Muscle of arm (tissue), 12 donors: ENCODE results near the gene PHOSPHO1. TPM values are rescaled to one million over a fixed set of nuclear protein-coding genes. Genes with fewer than 3 reads are reported as not detected.

Experiments used
- DNase-seq: peaks from one replicate; pipeline ENCODE4 v3.0.0-alpha.2; 2013
- polyA plus RNA-seq, 12 donors: library from polyadenylated mRNA; unstranded; fragments of 120-200 nt; gene quantifications; one replicate each; pipeline ENCODE4 v1.2.1, GENCODE V29; 2013; ENCODE audit not compliant: insufficient read length in 12 of 12

The PHOSPHO1 gene
- polyA plus RNA-seq, 12 donors, result 8.5 to 25.9 (median 13.8) TPM; not detected in 1

DNA sequence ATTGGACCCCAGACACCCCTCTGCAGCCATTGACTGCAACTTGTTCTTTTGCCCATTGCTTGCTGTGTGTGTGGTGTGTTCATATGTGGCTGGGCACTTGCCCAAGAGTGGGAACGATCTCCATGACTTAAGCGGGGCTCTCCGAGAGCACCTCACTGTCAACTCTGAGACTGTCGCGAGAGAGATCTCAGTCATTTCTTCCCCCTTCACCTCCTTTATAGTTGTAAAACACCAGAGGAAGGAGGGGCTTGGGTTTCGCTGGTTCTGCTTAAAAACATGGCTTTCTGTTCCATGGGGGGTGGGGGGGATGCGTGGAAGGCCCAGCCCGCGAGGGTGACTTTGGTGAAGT is 7.4 kb downstream of the PHOSPHO1 start:
- DNase-seq, result no peak

GRCh38 chr17:49219987-49220386 is 10.6 kb downstream of the PHOSPHO1 start:
- no peak for DNase-seq

- DNase-seq, result no peak
These were observed 11.4 kb downstream of the PHOSPHO1 start for GRCh38 chr17:49218941-49219913.

DNA sequence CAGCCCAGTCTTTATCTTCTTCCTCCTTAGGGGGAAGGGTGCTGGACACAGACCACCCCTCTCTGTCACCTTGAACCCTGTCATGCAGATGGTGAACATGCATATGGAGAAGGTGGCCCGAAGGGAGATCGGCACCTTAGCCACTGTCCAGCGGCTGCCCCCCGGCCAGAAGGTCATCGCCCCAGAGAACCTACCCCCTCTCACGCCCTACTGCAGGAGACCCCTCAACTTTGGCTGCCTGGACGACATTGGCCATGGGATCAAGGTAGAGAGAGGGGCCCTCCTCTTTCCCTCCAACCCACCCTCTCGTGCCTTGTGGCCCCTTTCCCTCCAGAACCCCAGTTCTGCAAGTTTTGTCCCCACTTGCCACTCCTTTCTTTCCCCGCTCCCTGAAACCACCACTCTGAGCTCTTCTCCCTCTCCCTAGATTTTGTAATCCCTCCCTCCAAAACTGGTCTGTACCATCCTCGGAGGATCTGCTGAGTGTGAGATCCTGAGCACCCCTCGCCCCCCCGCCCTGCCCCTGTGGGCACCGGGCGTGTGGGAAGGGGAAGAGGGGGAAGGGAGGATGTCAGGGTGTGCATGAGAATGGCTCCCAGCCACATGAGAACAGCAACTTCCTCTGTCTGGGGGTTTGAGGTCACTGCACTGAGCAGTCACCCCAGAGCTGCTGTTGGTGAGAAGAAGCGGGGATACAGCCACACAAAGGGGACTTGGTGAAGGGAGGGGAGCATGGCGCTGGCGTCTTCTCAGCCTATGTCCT is 12.8 kb downstream of the PHOSPHO1 start:
- no peak for DNase-seq

DNA sequence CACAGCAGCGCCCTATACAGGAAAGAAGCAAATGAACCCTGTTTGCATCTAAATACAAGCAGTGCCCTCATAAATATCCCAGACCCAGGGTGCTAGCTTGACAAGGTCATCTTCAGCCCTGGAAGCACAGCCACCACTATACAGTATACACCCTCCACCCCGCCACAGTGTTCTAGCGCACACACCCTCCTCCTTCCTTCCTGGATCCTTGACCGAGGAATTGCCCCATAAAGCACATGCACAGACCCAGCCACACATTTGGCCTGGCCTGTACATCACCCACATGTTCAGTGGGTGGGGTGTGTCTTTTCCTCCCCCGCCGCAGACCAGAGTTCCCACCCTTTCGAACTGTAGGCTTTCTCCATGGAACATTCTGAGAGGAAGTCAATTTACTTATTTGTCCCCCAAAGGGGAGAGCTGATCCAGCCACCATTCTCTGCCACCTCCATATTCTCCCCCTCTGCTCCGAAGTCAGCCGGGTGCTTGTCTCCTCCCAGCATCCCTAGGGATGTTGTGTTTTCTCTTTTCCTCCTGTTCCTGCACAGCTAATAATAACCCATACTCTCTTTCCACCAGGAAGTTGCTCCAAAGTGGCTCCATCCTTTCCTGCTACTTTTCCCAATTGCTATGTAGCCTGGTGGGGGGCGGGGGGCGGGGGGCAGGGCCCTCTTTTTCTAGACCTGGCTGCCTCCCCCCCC is 13.5 kb downstream of the PHOSPHO1 start:
- no peak for DNase-seq

DNA sequence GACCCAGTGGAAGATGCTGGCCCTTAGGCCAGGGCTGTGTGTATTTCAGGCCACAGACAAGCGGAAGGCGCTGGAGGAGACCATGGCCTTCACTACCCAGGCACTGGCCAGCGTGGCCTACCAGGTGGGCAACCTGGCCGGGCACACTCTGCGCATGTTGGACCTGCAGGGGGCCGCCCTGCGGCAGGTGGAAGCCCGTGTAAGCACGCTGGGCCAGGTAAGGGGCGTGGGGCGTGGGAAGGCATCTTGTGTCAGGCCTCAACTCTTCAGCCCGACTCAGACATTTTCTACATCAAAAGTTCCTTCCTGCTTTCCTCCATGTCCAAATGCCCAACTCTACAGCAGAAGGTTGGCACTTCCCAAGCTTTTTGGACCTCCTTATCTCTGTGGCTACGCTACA is 14.1 kb downstream of the PHOSPHO1 start:
- no peak for DNase-seq

- no peak for DNase-seq
These were observed 15.8 kb downstream of the PHOSPHO1 start for GRCh38 chr17:49214676-49215360.

DNA sequence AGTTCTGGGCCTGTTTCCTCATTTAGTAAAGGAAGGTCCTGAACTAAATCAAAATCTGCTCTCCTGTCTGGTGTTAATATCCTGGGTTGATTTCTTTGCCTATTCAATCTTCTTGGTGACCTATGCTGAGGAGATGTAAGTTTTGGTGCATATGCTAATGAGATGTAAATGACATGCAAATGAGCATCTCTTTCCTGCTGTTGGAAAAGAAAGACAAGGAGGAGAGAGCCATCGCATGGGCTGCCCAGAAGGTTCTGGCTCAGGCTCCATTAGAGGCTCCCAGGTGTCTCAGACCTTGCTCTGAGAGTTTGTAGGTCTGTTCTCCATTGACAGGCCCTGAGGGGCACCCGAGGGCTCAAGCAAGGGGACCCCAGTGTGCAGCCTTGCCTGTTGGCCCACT is 16.7 kb downstream of the PHOSPHO1 start:
- no peak for DNase-seq

- DNase-seq, result no peak
These were observed 17.2 kb downstream of the PHOSPHO1 start for GRCh38 chr17:49213399-49213798.

DNA sequence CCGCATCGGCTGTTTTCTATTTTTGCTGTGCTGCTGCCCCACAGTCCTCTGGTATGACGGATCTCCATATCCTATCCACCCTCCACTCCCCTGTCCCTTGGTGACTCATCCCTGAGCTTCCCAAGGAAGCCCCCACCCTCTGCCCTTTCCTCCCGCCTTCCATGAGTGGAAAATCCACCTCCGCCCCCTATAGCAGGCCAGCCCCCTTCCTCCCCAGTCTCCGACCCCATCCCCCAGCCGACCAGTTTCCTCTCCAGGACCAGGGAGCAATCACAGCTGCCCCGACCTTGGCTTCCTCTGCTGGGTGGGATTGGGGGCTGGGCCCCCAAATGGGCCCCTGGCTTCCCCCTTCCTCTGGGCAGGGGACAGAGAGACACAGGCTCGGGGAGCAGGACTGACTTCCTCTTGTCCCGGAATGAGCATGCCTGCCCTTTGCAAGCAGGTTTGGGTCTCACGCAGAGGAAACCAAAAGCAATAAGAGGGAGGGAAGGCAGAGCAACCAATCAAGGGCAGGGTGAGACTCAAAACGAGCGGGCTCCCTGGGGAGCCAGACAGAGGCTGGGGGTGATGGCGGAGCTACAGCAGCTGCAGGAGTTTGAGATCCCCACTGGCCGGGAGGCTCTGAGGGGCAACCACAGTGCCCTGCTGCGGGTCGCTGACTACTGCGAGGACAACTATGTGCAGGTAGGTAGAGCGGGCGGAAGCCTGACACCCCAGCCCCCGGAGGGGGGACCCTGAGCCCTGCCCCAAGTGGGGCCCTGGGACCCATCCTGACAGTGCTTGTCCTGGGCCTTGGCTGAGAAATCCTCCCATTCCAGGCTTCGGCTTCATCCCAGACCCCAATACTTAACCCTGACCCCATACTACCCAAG is 20.2 kb downstream of the PHOSPHO1 start, which contains the start of the genes ABI3 and GNGT2:
ABI3 (plus strand) TSS at position 550 of the 872 bp plus-strand sequence; CDS start at position 568, 18 bp downstream.
GNGT2 (minus strand) TSS at position 417 of the 872 bp plus-strand sequence. CDS start 3,152 bp downstream, outside the sequence.
- DNase-seq, result peak; percentile 35

DNA sequence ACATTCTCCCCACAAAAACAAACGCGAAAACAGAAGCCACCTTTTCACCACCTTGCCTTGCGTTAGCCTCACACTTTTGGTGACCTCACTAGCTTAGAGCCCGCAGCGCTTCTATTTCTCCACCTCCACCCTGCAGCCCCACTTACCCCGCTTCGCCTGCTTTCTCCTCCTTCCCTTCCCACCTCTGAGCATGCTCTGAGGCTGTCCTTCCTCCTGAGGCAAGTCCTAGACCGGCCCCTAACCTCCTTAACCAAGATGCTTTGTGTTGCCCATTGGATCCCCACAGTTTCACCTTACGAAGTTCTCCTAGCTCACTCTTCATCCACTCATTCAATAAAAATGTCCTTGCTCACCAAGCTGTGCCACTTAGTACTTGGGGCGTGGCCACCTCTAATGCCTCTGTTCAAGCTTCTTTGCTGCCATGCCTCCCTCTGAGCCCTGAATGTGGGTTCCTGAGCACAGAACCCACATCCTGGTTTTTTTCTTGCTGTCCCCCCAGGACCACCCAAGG is 21.5 kb downstream of the PHOSPHO1 start:
- no peak for DNase-seq

DNA sequence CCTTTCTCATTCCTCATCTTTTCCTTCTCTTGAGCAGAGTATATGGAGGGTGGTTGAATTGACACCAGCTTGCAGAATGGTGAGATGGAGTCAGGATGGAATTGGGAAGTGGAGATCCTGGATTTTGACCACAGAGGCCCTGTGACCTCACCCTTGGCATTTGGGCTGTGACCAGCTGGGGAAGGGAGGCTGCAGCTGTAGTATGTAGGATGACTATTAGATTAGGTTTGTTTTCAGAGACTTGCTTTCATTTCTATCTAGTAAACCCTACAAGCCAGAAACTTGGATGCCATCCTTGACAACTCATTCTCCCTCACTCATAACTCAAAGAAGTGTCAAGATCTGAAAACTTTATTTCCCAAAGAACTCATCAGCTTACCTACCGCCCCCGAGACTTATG is 26.1 kb downstream of the PHOSPHO1 start:
- no peak for DNase-seq

DNA sequence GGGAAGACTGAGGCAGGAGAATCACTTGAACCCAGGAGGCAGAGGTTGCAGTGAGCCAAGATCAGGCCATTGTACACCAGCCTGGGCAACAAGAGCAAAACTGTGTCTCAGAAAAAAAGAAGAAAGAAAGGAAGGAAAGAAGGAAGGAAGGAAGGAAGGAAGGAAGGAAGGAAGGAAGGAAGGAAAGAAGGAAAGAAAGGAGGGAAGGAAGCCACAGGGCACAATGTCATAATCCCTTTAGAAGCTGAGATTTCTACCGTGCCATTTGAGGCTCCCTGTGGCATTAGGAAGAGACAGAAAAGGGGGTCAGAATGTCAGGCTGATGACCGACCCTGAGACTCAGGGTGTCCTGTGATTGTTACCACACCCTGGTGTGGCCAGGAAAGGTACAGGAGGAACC is 26.8 kb downstream of the PHOSPHO1 start:
- no peak for DNase-seq

DNA sequence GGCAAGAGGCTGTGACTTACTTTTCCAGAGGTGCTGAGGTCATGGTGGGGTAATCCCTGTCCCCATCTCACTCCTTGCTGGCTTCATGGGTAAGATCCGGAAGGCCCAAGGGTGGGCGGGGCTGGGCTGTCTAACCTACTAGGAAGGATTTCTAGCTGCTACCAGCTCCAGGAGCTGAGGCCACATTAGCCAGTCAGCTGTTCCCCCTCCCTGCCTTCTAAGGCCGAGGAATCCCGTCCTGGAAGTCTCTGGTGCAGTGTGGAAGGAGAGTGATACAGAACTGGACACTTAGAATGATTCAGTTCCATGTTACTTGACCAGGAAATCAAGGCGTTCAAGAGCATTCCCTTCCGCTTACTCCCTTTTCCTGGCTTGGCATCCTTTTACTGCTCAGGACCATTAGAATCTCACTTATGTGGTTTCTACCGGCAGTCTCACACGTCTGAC is 29.1 kb downstream of the PHOSPHO1 start:
- no peak for DNase-seq

- no peak for DNase-seq
These were observed 30.0 kb downstream of the PHOSPHO1 start for GRCh38 chr17:49200423-49201083.

DNA sequence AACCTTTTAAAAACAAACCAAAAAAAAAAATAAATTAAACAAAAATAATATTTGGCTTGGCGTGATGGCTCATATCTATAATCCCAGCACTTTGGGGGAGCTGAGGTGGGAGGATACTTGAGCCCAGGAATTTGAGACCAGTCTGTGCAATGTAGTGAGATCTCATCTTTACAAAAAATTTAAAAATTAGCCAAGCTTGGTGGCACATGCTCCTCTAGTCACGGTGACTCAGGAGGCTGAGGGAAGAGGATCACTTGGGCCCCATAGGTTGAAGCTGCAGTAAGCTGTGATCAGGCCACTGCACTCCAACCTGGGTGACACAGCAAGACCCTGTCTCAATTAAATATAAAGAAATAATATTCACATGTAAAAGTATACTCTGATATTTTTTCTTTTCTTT is 32.4 kb downstream of the PHOSPHO1 start:
- DNase-seq, result no peak

DNA sequence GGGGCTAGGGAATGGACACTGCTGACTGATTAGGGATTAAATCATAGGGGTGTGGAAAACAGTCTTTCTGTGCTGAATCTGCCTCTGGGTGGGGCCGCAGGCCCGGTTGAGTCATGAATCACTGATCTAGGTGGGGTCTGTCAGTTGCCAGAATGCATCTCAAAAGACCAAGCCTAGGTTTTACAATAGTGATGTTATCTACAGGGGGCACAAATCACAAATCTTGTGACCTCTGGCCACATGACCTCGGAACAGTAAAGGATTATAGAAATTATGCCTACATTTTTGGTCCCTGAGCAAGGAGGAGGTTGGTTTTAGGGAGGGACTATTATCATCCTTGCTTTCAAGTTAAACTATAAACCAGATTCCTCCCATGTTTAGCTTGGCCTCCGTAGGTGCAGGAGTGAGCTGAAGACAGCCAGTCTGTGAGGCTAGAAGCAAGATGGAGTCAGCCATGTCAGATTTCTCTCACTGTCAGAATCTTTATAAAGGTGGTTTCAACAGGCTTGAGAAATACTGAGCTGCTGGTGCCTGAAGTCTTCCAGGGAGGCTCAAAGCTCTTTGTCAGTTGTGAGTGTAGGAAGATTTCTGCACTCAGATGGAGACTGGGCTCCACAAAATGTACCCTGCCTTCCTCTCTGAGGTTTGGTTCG is 33.1 kb downstream of the PHOSPHO1 start:
- no peak for DNase-seq

GRCh38 chr17:49196520-49196919 is 34.1 kb downstream of the PHOSPHO1 start:
- DNase-seq, result no peak

DNA sequence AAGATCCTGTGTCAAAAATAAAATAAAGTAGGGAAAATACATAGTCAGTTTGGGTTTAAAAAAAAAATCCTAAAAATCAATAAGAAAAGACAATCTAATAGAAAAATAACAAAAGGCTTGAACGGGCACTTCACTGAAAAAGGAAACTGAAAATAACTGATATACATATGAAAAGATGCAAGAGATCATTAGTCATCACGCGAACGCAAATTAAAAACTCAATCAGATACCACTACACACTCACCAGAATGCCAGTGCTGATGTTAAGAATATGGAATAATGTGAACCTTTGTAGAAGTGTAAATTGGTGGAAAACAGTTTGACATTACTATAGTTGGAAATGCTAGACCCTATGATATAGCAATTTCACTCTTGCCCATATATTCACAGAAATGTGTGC is 34.8 kb downstream of the PHOSPHO1 start:
- no peak for DNase-seq
